ENCODE data around the gene NUMBL. TPM values are rescaled to one million over a fixed set of nuclear protein-coding genes. Genes with fewer than 3 reads are reported as not detected.
"Not testable (repeated sequence)": the region's sequence is repeated elsewhere in the genome, so short reads cannot be mapped to it uniquely, and the experiment has no call there.

NUMBL gene
- total RNA-seq: 7.5 and 9.0 TPM in 2 replicates

DNA sequence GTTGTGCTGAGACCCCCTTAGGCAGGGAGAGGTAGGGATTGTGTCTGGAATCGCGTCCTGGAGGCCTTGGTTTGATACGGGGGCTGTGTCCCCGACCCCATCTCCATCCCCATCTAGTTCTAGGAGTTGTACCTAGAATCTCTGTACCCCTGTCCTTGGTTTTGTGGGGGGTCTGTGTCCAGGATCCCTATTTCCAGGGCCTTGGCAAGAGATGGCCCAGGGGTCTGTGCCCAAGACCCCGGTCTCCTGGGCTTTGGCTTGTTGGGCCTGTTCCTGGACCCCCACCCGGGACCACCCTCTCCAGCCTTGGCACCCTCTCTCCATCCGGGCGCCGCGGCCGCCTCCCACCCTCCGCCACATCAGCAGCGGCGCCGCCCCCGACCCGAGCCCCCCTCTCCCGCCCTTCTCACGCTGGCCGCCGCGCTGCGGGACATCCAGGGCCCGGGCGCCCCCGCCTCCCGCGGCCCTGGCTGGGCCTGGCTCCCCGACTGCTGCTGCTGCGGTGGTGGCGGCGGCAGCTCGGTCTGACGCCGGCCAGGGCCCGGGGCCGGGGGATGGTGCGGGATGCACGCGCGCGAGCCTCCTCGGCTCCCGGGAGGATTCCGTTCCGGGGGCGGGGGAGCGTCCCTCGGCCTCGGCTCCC lies at the start of gene NUMBL:
TSS of gene NUMBL (minus strand) at position 602 of the 643 bp plus-strand sequence. CDS start at position 434, 168 bp downstream.
- intact Hi-C loops (cut with micrococcal nuclease): loop anchor here (1.0 kb wide), 4 partner anchors 25 to 88 kb away; partner anchors contain the start of genes RAB4B and SNRPA

GRCh38 chr19:40739030-40739839 lies 48.8 kb upstream of the NUMBL start:
- intact Hi-C loops (cut with micrococcal nuclease): no loop called here

DNA sequence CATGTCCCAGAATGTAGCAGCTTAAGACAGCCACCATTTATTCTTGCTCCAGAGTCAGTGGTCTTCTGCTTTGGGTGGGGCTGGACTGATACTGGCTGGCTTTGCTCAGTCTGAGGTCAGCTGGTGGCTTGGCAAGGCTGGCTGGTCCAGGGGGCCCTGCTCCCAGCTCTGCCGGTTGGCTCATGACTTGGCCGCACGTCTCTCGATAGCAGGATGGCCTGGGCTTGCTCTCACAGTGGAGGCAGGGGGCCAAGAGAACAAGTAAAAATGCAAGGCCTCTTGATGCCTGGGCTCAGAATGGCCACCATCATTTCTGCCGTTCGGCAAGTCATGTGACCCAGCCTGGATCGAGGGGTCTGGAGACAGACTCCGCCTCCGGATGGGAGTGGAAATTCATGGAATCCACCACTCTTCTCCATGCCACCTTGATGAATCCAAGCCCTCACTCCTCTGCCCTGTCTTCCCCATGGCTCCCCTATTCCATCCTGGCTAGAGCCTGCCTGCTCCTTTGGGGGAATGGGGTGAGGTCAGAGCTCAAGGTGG lies 46.7 kb upstream of the NUMBL start:
- intact Hi-C loops (cut with micrococcal nuclease): no loop called here

DNA sequence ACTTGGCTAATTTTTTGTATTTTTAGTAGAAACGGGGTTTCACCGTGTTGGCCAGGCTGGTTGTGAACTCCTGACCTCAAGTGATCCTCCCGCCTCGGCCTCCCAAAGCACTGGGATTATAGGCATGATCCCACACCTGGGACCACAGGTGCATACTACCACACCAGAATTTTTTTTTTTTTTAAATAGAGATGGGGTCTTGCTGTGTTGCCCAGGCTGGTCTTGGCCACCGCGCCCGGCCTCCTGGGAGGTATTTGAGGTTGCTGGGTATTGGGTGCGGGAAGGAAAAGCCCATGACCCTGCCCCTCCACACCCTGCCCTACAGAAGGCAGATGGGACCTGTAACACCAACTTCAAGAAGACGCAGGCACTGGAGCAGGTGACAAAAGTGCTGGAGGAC lies 46.2 kb upstream of the NUMBL start:
- intact Hi-C loops (cut with micrococcal nuclease): no loop called here

- intact Hi-C loops (cut with micrococcal nuclease): no loop called here
Observed at GRCh38 chr19:40735013-40735771, 44.7 kb upstream of the NUMBL start.

DNA sequence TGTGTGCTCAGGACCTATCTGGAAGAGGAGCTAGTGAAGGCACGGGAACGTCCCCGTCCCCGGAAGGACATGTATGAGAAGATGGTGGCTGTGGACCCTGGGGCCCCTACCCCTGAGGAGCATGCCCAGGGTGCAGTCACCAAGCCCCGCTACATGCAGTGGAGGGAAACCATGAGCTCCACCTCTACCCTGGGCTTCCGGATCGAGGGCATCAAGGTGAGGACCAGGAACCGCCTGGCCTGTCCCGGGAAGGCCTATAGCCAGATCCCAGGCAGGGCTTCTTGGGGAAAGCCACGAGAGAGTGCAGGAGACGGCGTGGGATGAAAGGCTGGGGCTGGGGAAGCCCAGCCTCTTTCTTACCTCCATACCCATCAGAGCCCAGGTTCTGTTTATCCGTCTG lies 42.7 kb upstream of the NUMBL start:
- intact Hi-C loops (cut with micrococcal nuclease): no loop called here

- intact Hi-C loops (cut with micrococcal nuclease): not testable (repeated sequence)
Observed at GRCh38 chr19:40732304-40732703, 41.9 kb upstream of the NUMBL start.

DNA sequence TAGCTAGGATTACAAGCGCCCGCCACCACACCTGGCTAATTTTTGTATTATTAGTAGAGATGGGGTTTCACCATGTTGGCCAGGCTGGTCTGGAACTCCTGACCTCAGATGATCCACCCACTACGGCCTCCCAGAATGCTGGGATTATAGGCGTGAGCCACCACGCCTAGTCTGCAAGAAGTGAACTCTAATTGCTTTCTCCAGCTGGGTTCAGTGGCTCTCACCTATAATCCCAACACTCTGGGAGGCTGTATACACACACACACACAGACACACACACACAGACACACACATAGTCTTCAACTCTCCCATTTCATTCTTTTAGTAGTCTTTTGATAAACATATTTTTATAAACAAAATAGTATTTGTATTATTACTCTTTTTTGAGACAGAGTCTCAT lies 39.6 kb upstream of the NUMBL start:
- intact Hi-C loops (cut with micrococcal nuclease): not testable (repeated sequence)

- intact Hi-C loops (cut with micrococcal nuclease): no loop called here
Observed at GRCh38 chr19:40726279-40726678, 35.8 kb upstream of the NUMBL start.

- intact Hi-C loops (cut with micrococcal nuclease): no loop called here
Observed at GRCh38 chr19:40724855-40725254, 34.4 kb upstream of the NUMBL start.

GRCh38 chr19:40724315-40724714 lies 33.9 kb upstream of the NUMBL start:
- intact Hi-C loops (cut with micrococcal nuclease): no loop called here

- intact Hi-C loops (cut with micrococcal nuclease): no loop called here
Observed at GRCh38 chr19:40723661-40724254, 33.3 kb upstream of the NUMBL start.

- intact Hi-C loops (cut with micrococcal nuclease): no loop called here
Observed at GRCh38 chr19:40721936-40722661, 31.6 kb upstream of the NUMBL start.

DNA sequence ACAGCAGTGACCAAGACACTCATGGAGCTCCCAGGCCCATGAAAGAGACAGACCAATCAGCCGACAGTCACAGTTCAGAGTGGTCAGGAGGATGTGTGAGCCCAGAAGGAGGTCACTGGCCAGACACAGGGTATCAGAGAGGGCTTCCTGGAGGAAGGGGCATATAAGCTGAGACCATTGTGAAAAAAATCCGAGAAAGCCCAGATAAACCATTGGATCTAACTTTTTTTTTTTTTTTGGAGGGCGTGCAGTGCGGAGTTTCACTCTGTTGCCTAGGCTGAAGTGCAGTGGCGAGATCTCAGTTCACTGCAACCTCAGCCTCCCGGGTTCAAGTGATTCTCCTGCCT lies 30.7 kb upstream of the NUMBL start:
- intact Hi-C loops (cut with micrococcal nuclease): no loop called here

- intact Hi-C loops (cut with micrococcal nuclease): loop anchor here (5.0 to 10.0 kb wide), 4 partner anchors 107 to 675 kb away; partner anchors contain the start of genes BCKDHA, C19orf47, EXOSC5 and PLD3
Observed at GRCh38 chr19:40719414-40719894, 29.0 kb upstream of the NUMBL start.

- intact Hi-C loops (cut with micrococcal nuclease): loop anchor here (5.0 to 10.0 kb wide), 4 partner anchors 107 to 676 kb away; partner anchors contain the start of genes BCKDHA, C19orf47, EXOSC5 and PLD3
Observed at GRCh38 chr19:40718774-40719391, 28.4 kb upstream of the NUMBL start.

DNA sequence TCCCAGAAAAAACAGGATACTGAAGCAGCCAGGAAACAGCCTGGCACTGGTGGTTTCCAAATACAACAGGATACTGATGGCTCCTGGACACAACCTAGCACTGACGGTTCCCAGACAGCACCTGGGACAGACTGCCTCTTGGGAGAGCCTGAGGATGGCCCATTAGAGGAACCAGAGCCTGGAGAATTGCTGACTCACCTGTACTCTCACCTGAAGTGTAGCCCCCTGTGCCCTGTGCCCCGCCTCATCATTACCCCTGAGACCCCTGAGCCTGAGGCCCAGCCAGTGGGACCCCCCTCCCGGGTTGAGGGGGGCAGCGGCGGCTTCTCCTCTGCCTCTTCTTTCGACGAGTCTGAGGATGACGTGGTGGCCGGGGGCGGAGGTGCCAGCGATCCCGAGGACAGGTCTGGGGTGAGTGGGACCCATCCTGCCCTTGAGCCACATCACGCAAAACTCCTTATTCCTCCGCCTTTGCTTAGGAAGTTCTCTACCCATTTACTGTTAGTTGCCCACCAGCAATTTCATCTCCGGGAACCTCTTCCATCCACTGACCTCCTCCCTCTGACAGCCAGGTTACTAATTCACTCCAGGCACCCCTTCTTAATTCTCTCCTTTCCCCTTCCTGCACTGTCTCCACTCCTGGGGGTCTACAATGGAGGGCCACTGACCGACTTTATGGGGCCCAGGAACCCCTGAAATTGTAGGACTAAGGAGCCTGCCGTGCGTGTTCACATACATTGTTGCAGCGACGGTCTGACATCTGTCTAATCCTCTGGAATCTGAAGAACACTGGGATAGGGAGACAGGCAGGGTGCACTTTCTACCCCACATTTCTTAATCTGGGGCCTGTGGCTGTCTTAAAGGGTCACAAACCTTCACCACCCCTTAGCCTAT lies 27.7 kb upstream of the NUMBL start:
- intact Hi-C loops (cut with micrococcal nuclease): loop anchor here (2.0 to 10.0 kb wide), 5 partner anchors 106 to 677 kb away; partner anchors contain the start of genes BCKDHA, C19orf47, EXOSC5 and PLD3

DNA sequence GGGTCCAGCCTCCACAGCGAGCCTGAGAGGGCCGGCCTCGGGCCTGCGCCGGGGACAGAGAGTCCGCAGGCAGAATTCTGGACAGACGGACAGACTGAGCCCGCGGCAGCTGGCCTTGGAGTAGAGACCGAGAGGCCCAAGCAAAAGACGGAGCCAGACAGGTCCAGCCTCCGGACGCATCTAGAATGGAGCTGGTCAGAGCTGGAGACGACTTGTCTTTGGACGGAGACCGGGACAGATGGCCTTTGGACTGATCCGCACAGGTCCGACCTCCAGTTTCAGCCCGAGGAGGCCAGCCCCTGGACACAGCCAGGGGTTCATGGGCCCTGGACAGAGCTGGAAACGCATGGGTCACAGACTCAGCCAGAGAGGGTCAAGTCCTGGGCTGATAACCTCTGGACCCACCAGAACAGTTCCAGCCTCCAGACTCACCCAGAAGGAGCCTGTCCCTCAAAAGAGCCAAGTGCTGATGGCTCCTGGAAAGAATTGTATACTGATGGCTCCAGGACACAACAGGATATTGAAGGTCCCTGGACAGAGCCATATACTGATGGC lies 27.0 kb upstream of the NUMBL start:
- intact Hi-C loops (cut with micrococcal nuclease): loop anchor here (2.0 to 10.0 kb wide), 5 partner anchors 105 to 677 kb away; partner anchors contain the start of genes BCKDHA, C19orf47, EXOSC5 and PLD3
